Subcutaneous preadipocyte (primary cell): ENCODE results near the gene AKAP11. TPM values are rescaled to one million over a fixed set of nuclear protein-coding genes. Genes with fewer than 3 reads are reported as not detected.

ENCODE experiments used
- total RNA-seq: library from RNA; depleted of rRNA; stranded (reverse); fragments of >200 nt; gene quantifications from 2 replicates; pipeline ENCODE4 v1.2.3, GENCODE V29; 2012

AKAP11 gene
- total RNA-seq, result 24.6 and 30.3 TPM in 2 replicates

GRCh38 chr13:42272115-42272803 lies at the start of gene AKAP11:
Gene AKAP11, plus strand, starts transcription at chr13:42272152. Its CDS starts 14,197 bp downstream, at chr13:42286349.

Other genes starting within 250 kb of the AKAP11 start
- 9.2 and 12.3 TPM in 2 replicates for gene DGKH, start 223.5 kb upstream of the AKAP11 start, total RNA-seq